ENCODE results near the gene COBL. TPM values are rescaled to one million over a fixed set of nuclear protein-coding genes. Genes with fewer than 3 reads are reported as not detected.

COBL gene
- total RNA-seq, 1 experiment from 2014 or later, result 0.39 TPM

DNA sequence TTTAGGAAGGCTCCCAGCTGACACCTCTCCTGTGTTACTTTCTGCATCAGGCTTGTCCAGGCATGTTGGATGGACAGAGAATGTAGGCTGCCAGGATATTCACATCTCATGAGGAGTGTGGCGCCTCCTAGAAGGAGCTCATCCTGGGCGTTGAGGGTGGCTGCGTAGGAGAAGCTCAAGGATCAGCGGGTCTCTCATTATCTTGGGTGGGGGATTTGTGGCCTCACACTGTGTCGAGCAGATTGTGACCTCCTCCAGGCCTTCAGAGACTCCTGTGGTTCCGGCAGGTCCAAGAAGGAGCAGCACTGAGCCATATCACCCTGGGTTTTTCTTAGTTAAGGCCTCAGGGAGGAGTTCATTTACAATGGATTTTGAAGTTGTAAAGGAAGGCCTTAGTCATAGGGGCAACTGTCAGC is 8.7 kb upstream of the COBL start:
- TF ChIP-seq TCF7L2 (IDR thresholded peaks at IDR 0.05; ENCODE audit: low read depth, low read length), result no peak
- no peak for TF ChIP-seq SIN3A (IDR thresholded peaks at IDR 0.05; ENCODE audit: borderline replicate concordance, insufficient read depth, low read depth, low read length)
- TF ChIP-seq, protein P1, sequence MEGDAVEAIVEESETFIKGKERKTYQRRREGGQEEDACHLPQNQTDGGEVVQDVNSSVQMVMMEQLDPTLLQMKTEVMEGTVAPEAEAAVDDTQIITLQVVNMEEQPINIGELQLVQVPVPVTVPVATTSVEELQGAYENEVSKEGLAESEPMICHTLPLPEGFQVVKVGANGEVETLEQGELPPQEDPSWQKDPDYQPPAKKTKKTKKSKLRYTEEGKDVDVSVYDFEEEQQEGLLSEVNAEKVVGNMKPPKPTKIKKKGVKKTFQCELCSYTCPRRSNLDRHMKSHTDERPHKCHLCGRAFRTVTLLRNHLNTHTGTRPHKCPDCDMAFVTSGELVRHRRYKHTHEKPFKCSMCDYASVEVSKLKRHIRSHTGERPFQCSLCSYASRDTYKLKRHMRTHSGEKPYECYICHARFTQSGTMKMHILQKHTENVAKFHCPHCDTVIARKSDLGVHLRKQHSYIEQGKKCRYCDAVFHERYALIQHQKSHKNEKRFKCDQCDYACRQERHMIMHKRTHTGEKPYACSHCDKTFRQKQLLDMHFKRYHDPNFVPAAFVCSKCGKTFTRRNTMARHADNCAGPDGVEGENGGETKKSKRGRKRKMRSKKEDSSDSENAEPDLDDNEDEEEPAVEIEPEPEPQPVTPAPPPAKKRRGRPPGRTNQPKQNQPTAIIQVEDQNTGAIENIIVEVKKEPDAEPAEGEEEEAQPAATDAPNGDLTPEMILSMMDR (IDR thresholded peaks at IDR 0.05), result no peak
- TF ChIP-seq POLR2AphosphoS5 (IDR thresholded peaks at IDR 0.05; ENCODE audit: low read depth, low read length), result no peak
- TF ChIP-seq, protein P2, sequence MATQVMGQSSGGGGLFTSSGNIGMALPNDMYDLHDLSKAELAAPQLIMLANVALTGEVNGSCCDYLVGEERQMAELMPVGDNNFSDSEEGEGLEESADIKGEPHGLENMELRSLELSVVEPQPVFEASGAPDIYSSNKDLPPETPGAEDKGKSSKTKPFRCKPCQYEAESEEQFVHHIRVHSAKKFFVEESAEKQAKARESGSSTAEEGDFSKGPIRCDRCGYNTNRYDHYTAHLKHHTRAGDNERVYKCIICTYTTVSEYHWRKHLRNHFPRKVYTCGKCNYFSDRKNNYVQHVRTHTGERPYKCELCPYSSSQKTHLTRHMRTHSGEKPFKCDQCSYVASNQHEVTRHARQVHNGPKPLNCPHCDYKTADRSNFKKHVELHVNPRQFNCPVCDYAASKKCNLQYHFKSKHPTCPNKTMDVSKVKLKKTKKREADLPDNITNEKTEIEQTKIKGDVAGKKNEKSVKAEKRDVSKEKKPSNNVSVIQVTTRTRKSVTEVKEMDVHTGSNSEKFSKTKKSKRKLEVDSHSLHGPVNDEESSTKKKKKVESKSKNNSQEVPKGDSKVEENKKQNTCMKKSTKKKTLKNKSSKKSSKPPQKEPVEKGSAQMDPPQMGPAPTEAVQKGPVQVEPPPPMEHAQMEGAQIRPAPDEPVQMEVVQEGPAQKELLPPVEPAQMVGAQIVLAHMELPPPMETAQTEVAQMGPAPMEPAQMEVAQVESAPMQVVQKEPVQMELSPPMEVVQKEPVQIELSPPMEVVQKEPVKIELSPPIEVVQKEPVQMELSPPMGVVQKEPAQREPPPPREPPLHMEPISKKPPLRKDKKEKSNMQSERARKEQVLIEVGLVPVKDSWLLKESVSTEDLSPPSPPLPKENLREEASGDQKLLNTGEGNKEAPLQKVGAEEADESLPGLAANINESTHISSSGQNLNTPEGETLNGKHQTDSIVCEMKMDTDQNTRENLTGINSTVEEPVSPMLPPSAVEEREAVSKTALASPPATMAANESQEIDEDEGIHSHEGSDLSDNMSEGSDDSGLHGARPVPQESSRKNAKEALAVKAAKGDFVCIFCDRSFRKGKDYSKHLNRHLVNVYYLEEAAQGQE (IDR thresholded peaks at IDR 0.05; ENCODE audit: insufficient read depth in 1 of 2, low read depth in 2 of 2, low read length in 1 of 2), result no peak
- no peaks in the 10 kb centered on the region for H3K4me1 ChIP-seq (ENCODE audit: control insufficient read depth, insufficient read depth, low read length)
- H3K36me3 ChIP-seq (ENCODE audit: control insufficient read depth, insufficient read depth, low read length), result no peaks in the 10 kb centered on the region
- ATAC-seq (no peak), DNase-seq (ENCODE audit: low read depth, low spot score) (no peak)
- ChIA-PET POLR2A (no interaction called here), CTCF (no interaction called here)
- BruUV-seq (replicated peaks), result no TSS peak
- in situ Hi-C loops (cut with HindIII; ENCODE audit: low pct_unique_long_range_greater_than_20kb, low sequenced_read_pairs) (no loop called here), intact Hi-C loops (cut with micrococcal nuclease; ENCODE audit: unreplicated experiment) (no loop called here)
- no peak overlapping the region for H3K27ac ChIP-seq (ENCODE audit: low read length)
- H3K4me3 ChIP-seq (ENCODE audit: low read depth in 2 of 2, low read length in 2 of 2), result no peak overlapping the region
- no peaks in the 10 kb centered on the region for H3K9me3 ChIP-seq (ENCODE audit: control insufficient read depth, insufficient read depth, low read depth, low read length)
- no peaks in the 10 kb centered on the region for H3K27me3 ChIP-seq (ENCODE audit: control insufficient read depth, insufficient read depth, low read length)

DNA sequence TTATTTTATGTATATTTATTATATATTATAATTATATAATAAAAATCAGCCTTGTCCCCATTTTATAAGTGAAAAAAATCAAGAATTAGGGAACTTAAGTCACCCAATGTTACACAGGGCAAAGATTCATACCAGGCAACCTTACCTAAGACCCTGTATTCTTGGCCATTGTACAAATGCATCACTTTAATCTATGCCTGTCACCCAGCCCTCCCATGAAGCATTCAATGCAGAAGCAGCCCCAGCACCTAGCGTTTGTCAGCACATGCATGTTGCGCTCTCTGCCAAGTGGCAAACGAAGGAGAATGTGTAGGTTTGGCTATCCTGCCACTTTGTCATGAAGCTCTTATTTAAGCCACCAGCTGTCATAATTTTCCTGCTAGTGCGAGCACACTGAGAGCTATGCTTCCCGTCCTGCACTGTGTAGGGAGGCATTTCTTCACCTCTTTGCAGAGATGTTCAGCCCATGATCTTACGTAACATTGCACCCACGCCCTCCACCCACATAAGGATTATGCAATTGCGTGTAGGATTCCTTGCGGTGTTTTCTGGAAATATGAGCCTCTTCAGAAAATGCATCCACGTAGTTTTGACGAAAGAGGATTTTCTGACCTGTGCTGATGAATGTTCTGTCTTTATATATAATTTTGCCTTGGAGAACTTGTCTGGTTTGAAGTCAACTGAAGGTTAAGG is 7.7 kb upstream of the COBL start:
- ATAC-seq (no peak), DNase-seq (ENCODE audit: low read depth, low spot score) (no peak)
- Histone ChIP-seq H3K36me3 (ENCODE audit: control insufficient read depth, insufficient read depth, low read length) (no peaks in the 10 kb centered on the region), H3K9me3 (ENCODE audit: control insufficient read depth, insufficient read depth, low read depth, low read length) (no peaks in the 10 kb centered on the region), H3K27me3 (ENCODE audit: control insufficient read depth, insufficient read depth, low read length) (no peaks in the 10 kb centered on the region), H3K4me3 (ENCODE audit: low read depth in 2 of 2, low read length in 2 of 2) (no peak overlapping the region), H3K4me1 (ENCODE audit: control insufficient read depth, insufficient read depth, low read length) (no peaks in the 10 kb centered on the region), H3K27ac (ENCODE audit: low read length) (no peak overlapping the region)
- CTCF ChIA-PET, result no interaction called here
- TF ChIP-seq SIN3A (IDR thresholded peaks at IDR 0.05; ENCODE audit: borderline replicate concordance, insufficient read depth, low read depth, low read length) (no peak), TCF7L2 (IDR thresholded peaks at IDR 0.05; ENCODE audit: low read depth, low read length) (no peak), POLR2AphosphoS5 (IDR thresholded peaks at IDR 0.05; ENCODE audit: low read depth, low read length) (no peak)
- TF ChIP-seq, protein P1 (IDR thresholded peaks at IDR 0.05), result no peak
- TF ChIP-seq, protein P2 (IDR thresholded peaks at IDR 0.05; ENCODE audit: insufficient read depth in 1 of 2, low read depth in 2 of 2, low read length in 1 of 2), result no peak
- in situ Hi-C loops (cut with HindIII; ENCODE audit: low pct_unique_long_range_greater_than_20kb, low sequenced_read_pairs), result no loop called here
- no TSS peak for BruUV-seq (replicated peaks)
- POLR2A ChIA-PET, result no interaction called here
- intact Hi-C loops (cut with micrococcal nuclease; ENCODE audit: unreplicated experiment), result no loop called here
